ENCODE results near the gene ITGAV. TPM values are rescaled to one million over a fixed set of nuclear protein-coding genes. Genes with fewer than 3 reads are reported as not detected.

ITGAV gene
- total and polyA plus RNA-seq, 3 donors from 2014 or later: 23.5 to 93.3 (median 62.2) TPM

GRCh38 chr2:186718122-186718521 lies 128.3 kb downstream of the ITGAV start:
- Histone ChIP-seq H3K9me3 (no peaks in the 10 kb centered on the region), H3K4me3 (no peak overlapping the region), H3K27ac (no peak overlapping the region), H3K4me1 (no peaks in the 10 kb centered on the region), H3K36me3 (ENCODE audit: low read depth, missing control alignments) (no peaks in the 10 kb centered on the region), H3K27me3 (no peaks in the 10 kb centered on the region)
- intact Hi-C loops (cut with DNase I; ENCODE audit: low total_unique reads): no loop called here
- DNase-seq: no peak
- TF ChIP-seq CTCF (IDR thresholded peaks at IDR 0.05): no peak
- TF ChIP-seq POLR2A (IDR thresholded peaks at IDR 0.05): no peak
- WGBS, 2 donors: 92 to 97% methylated on average over 3 of the region's 3 CpGs

GRCh38 chr2:186718903-186719302 lies 129.0 kb downstream of the ITGAV start:
- Histone ChIP-seq H3K27ac (no peak overlapping the region), H3K36me3 (ENCODE audit: low read depth, missing control alignments) (no peaks in the 10 kb centered on the region), H3K27me3 (no peaks in the 10 kb centered on the region), H3K4me1 (no peaks in the 10 kb centered on the region), H3K9me3 (no peaks in the 10 kb centered on the region), H3K4me3 (no peak overlapping the region)
- intact Hi-C loops (cut with DNase I; ENCODE audit: low total_unique reads): no loop called here
- TF ChIP-seq POLR2A (IDR thresholded peaks at IDR 0.05) (no peak), CTCF (IDR thresholded peaks at IDR 0.05) (no peak)
- DNase-seq: no peak
- WGBS, 2 donors: 83 to 88% methylated on average over 4 of the region's 4 CpGs

- intact Hi-C loops (cut with DNase I; ENCODE audit: low total_unique reads): no loop called here
- Histone ChIP-seq H3K27ac (no peak overlapping the region), H3K36me3 (ENCODE audit: low read depth, missing control alignments) (no peaks in the 10 kb centered on the region), H3K4me3 (no peak overlapping the region), H3K9me3 (no peaks in the 10 kb centered on the region), H3K27me3 (no peaks in the 10 kb centered on the region), H3K4me1 (no peaks in the 10 kb centered on the region)
- TF ChIP-seq POLR2A (IDR thresholded peaks at IDR 0.05) (no peak), CTCF (IDR thresholded peaks at IDR 0.05) (no peak)
- DNase-seq: no peak
Observed at GRCh38 chr2:186721956-186722355, 132.1 kb downstream of the ITGAV start.

GRCh38 chr2:186724736-186725135 lies 134.9 kb downstream of the ITGAV start:
- H3K4me3 ChIP-seq: no peak overlapping the region
- no peaks in the 10 kb centered on the region for H3K27me3 ChIP-seq
- no peaks in the 10 kb centered on the region for H3K9me3 ChIP-seq
- TF ChIP-seq CTCF (IDR thresholded peaks at IDR 0.05) (no peak), POLR2A (IDR thresholded peaks at IDR 0.05) (no peak)
- no peaks in the 10 kb centered on the region for H3K4me1 ChIP-seq
- H3K36me3 ChIP-seq (ENCODE audit: low read depth, missing control alignments): no peaks in the 10 kb centered on the region
- 77 to 82% methylated on average over 7 of the region's 7 CpGs for WGBS, 2 donors
- no peak overlapping the region for H3K27ac ChIP-seq
- no peak for DNase-seq
- intact Hi-C loops (cut with DNase I; ENCODE audit: low total_unique reads): no loop called here

- no peak for DNase-seq
- 79 to 89% methylated on average over 1 of the region's 1 CpG for WGBS, 2 donors
- H3K36me3 ChIP-seq (ENCODE audit: low read depth, missing control alignments): no peaks in the 10 kb centered on the region
- H3K4me1 ChIP-seq: no peaks in the 10 kb centered on the region
- intact Hi-C loops (cut with DNase I; ENCODE audit: low total_unique reads): no loop called here
- H3K4me3 ChIP-seq: no peak overlapping the region
- no peaks in the 10 kb centered on the region for H3K27me3 ChIP-seq
- TF ChIP-seq POLR2A (IDR thresholded peaks at IDR 0.05) (no peak), CTCF (IDR thresholded peaks at IDR 0.05) (no peak)
- H3K27ac ChIP-seq: no peak overlapping the region
- H3K9me3 ChIP-seq: no peaks in the 10 kb centered on the region
Observed at GRCh38 chr2:186725783-186726182, 135.9 kb downstream of the ITGAV start.
